Heart right ventricle (tissue), 16 donors: ENCODE data around the gene DUSP28. TPM values are rescaled to one million over a fixed set of nuclear protein-coding genes. Genes with fewer than 3 reads are reported as not detected.

ENCODE experiments used
- ATAC-seq, 8 donors: fragments of 200-7000 bp; cut with Tn5 transposase; one replicate each; pipeline ENCODE4 v1.9.1; 2020; ENCODE audit warnings: mild to moderate bottlenecking in 8 of 8, moderate library complexity in 8 of 8, moderate number of reproducible peaks in 1 of 8
- DNase-seq, 2 donors: peaks; one replicate each; pipeline ENCODE4 v3.0.0-alpha.2; 2020
- H3K27ac ChIP-seq, 10 donors: fragments of 200-600 bp; sonication (generic) in 2 of 10; one replicate each; pipeline versions ENCODE4 v1.5.0 to v1.8.0; 2020 to 2022; ENCODE audit warnings: mild to moderate bottlenecking in 3 of 10
- H3K27me3 ChIP-seq, 7 donors: fragments of 200-600 bp; one replicate each; pipeline ENCODE4 v1.8.0; 2021 to 2022; ENCODE audit warnings: mild to moderate bottlenecking in 2 of 7
- H3K36me3 ChIP-seq, 9 donors: fragments of 200-600 bp; sonication (generic) in 1 of 9; one replicate each; pipeline versions ENCODE4 v1.5.0 to v1.8.0; 2020 to 2022; ENCODE audit warnings: mild to moderate bottlenecking in 2 of 9
- H3K4me1 ChIP-seq, 9 donors: fragments of 200-600 bp; sonication (generic) in 1 of 9; one replicate each; pipeline versions ENCODE4 v1.5.0 to v1.8.0; 2020 to 2022; ENCODE audit warnings: mild to moderate bottlenecking in 4 of 9
- H3K4me3 ChIP-seq, 10 donors: fragments of 200-600 bp; sonication (generic) in 2 of 10; one replicate each; pipeline versions ENCODE4 v1.5.0 to v1.8.0; 2020 to 2022; ENCODE audit warnings: mild to moderate bottlenecking in 7 of 10, moderate library complexity in 2 of 10
- H3K9me3 ChIP-seq, 11 donors: fragments of 200-600 bp in 10 of 11; sonication (generic) in 2 of 11; one replicate each; pipeline versions ENCODE4 v1.5.0 to v1.8.0; 2013 to 2022; ENCODE audit warnings: mild to moderate bottlenecking in 2 of 11, control low read depth in 1 of 11, moderate library complexity in 1 of 11
- WGBS, 2 donors: extraction: QIAGEN DNeasy Blood & Tissue Kit; methylation state at CpG; one replicate each; pipeline ENCODE4 v1.1.7; 2013; ENCODE audit warnings: inconsistent platforms in 1 of 2; 5-methylcytosine and 5-hydroxymethylcytosine counted together
- intact Hi-C, 10 donors: fragments of 100-400 bp; cut with DNase I; formaldehyde crosslinking; loops; one replicate each; pipeline versions ENCODE4 v1.11.1 to v1.14.2; 2022
- polyA plus RNA-seq, 2 donors: library from polyadenylated mRNA; stranded (reverse); fragments of 200-250 nt; gene quantifications; one replicate each; pipeline ENCODE4 v1.2.3, GENCODE V29; 2013
- total RNA-seq, 10 donors: library from RNA; stranded (reverse); fragmentation: NEBNext Ultra II Directional in 3 of 10; extraction: Animal tissue kit (Norgen Biotek cat#: 25700) in 3 of 10; gene quantifications; one replicate each; pipeline versions ENCODE4 v1.2.1 to v1.2.4, GENCODE V29; 2021 to 2023
- TF ChIP-seq, protein P1 (sequence below), 9 donors: fragments of 200-600 bp; sonication (generic) in 2 of 9; IDR thresholded peaks; one replicate each; pipeline versions ENCODE4 v1.5.0 to v1.8.0; 2021 to 2022; ENCODE audit warnings: antibody characterized with exemption in 9 of 9, mild to moderate bottlenecking in 5 of 9, moderate library complexity in 1 of 9
- donor health status: Arrhythmogenic right ventricular cardiomyopathy.
- donor health status: ischemic (EF 13 %, LVEDD 7.1; RV severe dilation, severe dysfunction).
- donor health status: healthy with polysubstance abuse.
- donor health status: DM: no; HTN: yes; CAD: no.
- donor health status: DM: no; HTN: no; CAD: no.
- donor health status: ischemic (EF 25% LVEDD 6.9; RV normal size, moderate dysfunction).
- donor health status: ischemic (EF 25% LVEDD 5.7; RV mildly dilated, moderate dysfunction).
- donor health status: healthy.
- donor health status: DM: yes; HTN: yes; CAD: no.
- donor health status: Ischemic cardiomyopathy.
- donor health status: ischemic (EF 35%, LVEDD 5.7; RV mildly dilated, moderate dysfunction).
- donor health status: nonischemic (EF 11% LVEDD 7.7; RV severe dilation, severe dysfunction).
- donor health status: DM: yes; HTN: yes; CAD: no.
- donor health status: PGD.
- donor health status: ischemic (EF 29% LVEDD 5.4; RV normal size, mild dysfunction).
- donor health status: nonischemic (EF 23%, LVEDD 6.1; RV moderate dilation, normal function).

The DUSP28 gene
- total and polyA plus RNA-seq, 12 donors = 4.7 to 22.1 (median 13.4) TPM

GRCh38 chr2:240574386-240575100, 14.4 kb downstream of the DUSP28 start:
- DNase-seq (peak in 1 of 2 donors; percentile 22), ATAC-seq (no peak)
- whole genome bisulfite sequencing, 2 donors = 86 to 89% methylated on average over 21 of the region's 21 CpGs
- H3K9me3 ChIP-seq = no peaks in the 10 kb centered on the region
- intact Hi-C loops = no loop called here
- H3K4me1 ChIP-seq = peaks cover 8 to 38% (median 33%) of the 10 kb centered on the region in 9 donors
- no peak overlapping the region for H3K27ac ChIP-seq
- TF ChIP-seq, protein P1, sequence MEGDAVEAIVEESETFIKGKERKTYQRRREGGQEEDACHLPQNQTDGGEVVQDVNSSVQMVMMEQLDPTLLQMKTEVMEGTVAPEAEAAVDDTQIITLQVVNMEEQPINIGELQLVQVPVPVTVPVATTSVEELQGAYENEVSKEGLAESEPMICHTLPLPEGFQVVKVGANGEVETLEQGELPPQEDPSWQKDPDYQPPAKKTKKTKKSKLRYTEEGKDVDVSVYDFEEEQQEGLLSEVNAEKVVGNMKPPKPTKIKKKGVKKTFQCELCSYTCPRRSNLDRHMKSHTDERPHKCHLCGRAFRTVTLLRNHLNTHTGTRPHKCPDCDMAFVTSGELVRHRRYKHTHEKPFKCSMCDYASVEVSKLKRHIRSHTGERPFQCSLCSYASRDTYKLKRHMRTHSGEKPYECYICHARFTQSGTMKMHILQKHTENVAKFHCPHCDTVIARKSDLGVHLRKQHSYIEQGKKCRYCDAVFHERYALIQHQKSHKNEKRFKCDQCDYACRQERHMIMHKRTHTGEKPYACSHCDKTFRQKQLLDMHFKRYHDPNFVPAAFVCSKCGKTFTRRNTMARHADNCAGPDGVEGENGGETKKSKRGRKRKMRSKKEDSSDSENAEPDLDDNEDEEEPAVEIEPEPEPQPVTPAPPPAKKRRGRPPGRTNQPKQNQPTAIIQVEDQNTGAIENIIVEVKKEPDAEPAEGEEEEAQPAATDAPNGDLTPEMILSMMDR (IDR thresholded peaks at IDR 0.05) = no peak
- H3K36me3 ChIP-seq = peaks cover 0 to 76% (median 41%) of the 10 kb centered on the region in 9 donors
- no peak overlapping the region for H3K4me3 ChIP-seq
- H3K27me3 ChIP-seq = no peaks in the 10 kb centered on the region

DNA sequence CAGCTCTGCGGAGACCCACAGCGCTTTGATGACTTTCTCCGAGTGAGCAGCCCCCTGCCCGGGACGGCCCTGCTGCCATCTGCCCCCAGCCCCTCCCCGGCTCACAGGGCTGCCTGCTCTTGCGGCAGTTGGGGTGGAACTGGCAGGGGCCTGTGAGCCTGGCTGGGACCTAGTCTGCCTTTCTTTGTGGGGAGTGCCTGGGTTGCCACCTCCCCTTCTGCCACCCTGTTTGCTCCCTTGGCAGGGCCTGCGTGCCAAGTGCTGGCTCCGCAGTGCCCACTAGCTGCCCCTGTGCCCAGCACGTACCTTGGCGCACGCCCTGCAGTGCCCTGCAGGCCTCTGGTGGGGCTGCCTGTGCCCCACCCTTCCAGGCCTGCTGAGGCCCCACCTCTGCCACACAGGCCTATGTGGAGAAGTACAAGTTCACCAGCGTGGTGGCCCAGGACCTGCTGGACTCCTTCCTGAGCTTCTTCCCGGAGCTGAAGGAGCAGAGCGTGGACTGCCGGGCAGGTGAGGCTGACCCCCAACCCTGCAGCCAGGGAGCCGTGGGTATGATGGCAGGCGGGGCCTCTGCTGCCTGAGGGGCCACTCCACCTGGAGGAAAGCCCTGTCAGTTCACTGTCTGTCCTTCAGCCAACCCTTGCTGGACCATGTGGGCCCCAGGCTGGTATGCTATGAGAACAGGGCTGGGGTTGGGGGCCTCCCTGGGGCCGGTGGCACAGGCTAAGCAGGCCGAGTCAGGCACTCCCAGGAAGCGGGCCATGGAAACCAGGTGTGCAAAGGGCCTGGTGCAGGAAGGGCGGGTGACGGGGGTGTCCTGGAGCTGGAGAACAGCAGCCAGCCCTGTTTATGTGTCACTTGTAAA, 15.2 kb downstream of the DUSP28 start:
- Histone ChIP-seq H3K4me3 (no peak overlapping the region), H3K36me3 (peaks cover 0 to 75% (median 41%) of the 10 kb centered on the region in 9 donors), H3K27ac (no peak overlapping the region), H3K27me3 (no peaks in the 10 kb centered on the region), H3K4me1 (peaks cover 6 to 38% (median 31%) of the 10 kb centered on the region in 9 donors), H3K9me3 (no peaks in the 10 kb centered on the region)
- 89 to 93% methylated on average over 23 of the region's 23 CpGs for WGBS, 2 donors
- intact Hi-C loops = no loop called here
- peak in 1 of 2 donors; percentile 11 for DNase-seq
- ATAC-seq = no peak
- TF ChIP-seq, protein P1 (IDR thresholded peaks at IDR 0.05) = no peak

- Histone ChIP-seq H3K27me3 (no peaks in the 10 kb centered on the region), H3K4me1 (peaks cover 6 to 34% (median 26%) of the 10 kb centered on the region in 9 donors), H3K27ac (no peak overlapping the region), H3K36me3 (peaks cover 0 to 72% (median 41%) of the 10 kb centered on the region in 9 donors), H3K9me3 (peaks cover 0 to 4% (median 0%) of the 10 kb centered on the region in 11 donors), H3K4me3 (no peak overlapping the region)
- intact Hi-C loops = no loop called here
- ATAC-seq = no peak
- TF ChIP-seq, protein P1 (IDR thresholded peaks at IDR 0.05) = no peak
- WGBS, 2 donors = 75 to 81% methylated on average over 6 of the region's 6 CpGs
- peak in 1 of 2 donors; percentile 1 for DNase-seq
Measured at GRCh38 chr2:240576036-240576435, 15.9 kb downstream of the DUSP28 start.

- peaks cover 0 to 72% (median 41%) of the 10 kb centered on the region in 9 donors for H3K36me3 ChIP-seq
- WGBS, 2 donors = 94 to 95% methylated on average over 29 to 32 of the region's 32 CpGs
- no peak overlapping the region for H3K27ac ChIP-seq
- peaks cover 6 to 32% (median 22%) of the 10 kb centered on the region in 9 donors for H3K4me1 ChIP-seq
- peak in 1 of 2 donors; percentile 16 for DNase-seq
- TF ChIP-seq, protein P1 (IDR thresholded peaks at IDR 0.05) = no peak
- no peaks in the 10 kb centered on the region for H3K27me3 ChIP-seq
- ATAC-seq = no peak
- peaks cover 0 to 10% (median 0%) of the 10 kb centered on the region in 11 donors for H3K9me3 ChIP-seq
- intact Hi-C loops = no loop called here
- H3K4me3 ChIP-seq = no peak overlapping the region
Measured at GRCh38 chr2:240576436-240577205, 16.5 kb downstream of the DUSP28 start.
